Glomerular visceral epithelial cell (primary cell): Measurements from ENCODE around the gene TOMM6.

Source experiments
- DNase-seq: peaks from one replicate; pipeline ENCODE4 v3.0.0-alpha.2; 2016; ENCODE audit errors: extremely low spot score

The TOMM6 gene

GRCh38 chr6:41787219-41787917 lies at the start of gene TOMM6:
TSS of gene TOMM6 (plus strand) at chr6:41787694. CDS start at chr6:41787698, 4 bp downstream.
- DNase-seq: peak; percentile 95

GRCh38 chr6:41739041-41739440 lies 48.5 kb upstream of the TOMM6 start:
- DNase-seq: no peak

GRCh38 chr6:41740366-41741162 lies 46.9 kb upstream of the TOMM6 start:
- no peak for DNase-seq

GRCh38 chr6:41741625-41742490 lies 45.6 kb upstream of the TOMM6 start:
- no peak for DNase-seq

- DNase-seq: no peak
Observed at GRCh38 chr6:41743406-41744235, 43.9 kb upstream of the TOMM6 start.

- no peak for DNase-seq
Observed at GRCh38 chr6:41744236-41744787, 43.2 kb upstream of the TOMM6 start.

GRCh38 chr6:41746107-41746506 lies 41.4 kb upstream of the TOMM6 start:
- DNase-seq: no peak

- no peak for DNase-seq
Observed at GRCh38 chr6:41747256-41748101, 40.0 kb upstream of the TOMM6 start, which contains the start of gene PGC. TSS of gene PGC (minus strand) at chr6:41747397. CDS start at chr6:41747334, 63 bp downstream.

- DNase-seq: no peak
Observed at GRCh38 chr6:41748102-41748477, 39.4 kb upstream of the TOMM6 start.

- no peak for DNase-seq
Observed at GRCh38 chr6:41748542-41748941, 39.0 kb upstream of the TOMM6 start.

GRCh38 chr6:41750374-41750773 lies 37.1 kb upstream of the TOMM6 start:
- no peak for DNase-seq

GRCh38 chr6:41755895-41756294 lies 31.6 kb upstream of the TOMM6 start:
- DNase-seq: no peak

GRCh38 chr6:41756354-41756753 lies 31.1 kb upstream of the TOMM6 start:
- no peak for DNase-seq

GRCh38 chr6:41757271-41757670 lies 30.2 kb upstream of the TOMM6 start:
- DNase-seq: no peak

- DNase-seq: no peak
Observed at GRCh38 chr6:41757931-41758640, 29.4 kb upstream of the TOMM6 start.

GRCh38 chr6:41758641-41759035 lies 28.9 kb upstream of the TOMM6 start:
- no peak for DNase-seq

GRCh38 chr6:41759106-41759904 lies 28.2 kb upstream of the TOMM6 start:
- DNase-seq: no peak

- no peak for DNase-seq
Observed at GRCh38 chr6:41759905-41760579, 27.5 kb upstream of the TOMM6 start.
